Stomach smooth muscle (tissue), 2 donors: Measurements from ENCODE around the gene AACS.

Source experiments
- H3K27ac ChIP-seq: one replicate; pipeline ENCODE4 v1.7.0; 2013; ENCODE audit warnings: mild to moderate bottlenecking, low read length, inconsistent platforms
- H3K27me3 ChIP-seq, 2 donors: one replicate each; pipeline ENCODE4 v1.7.0; 2013; ENCODE audit warnings: low read length in 2 of 2; ENCODE audit not compliant: insufficient read depth in 2 of 2, control insufficient read depth in 1 of 2
- H3K36me3 ChIP-seq, 2 donors: one replicate each; pipeline ENCODE4 v1.7.0; 2013; ENCODE audit warnings: low read length in 2 of 2; ENCODE audit not compliant: control insufficient read depth in 2 of 2, insufficient read depth in 2 of 2
- H3K4me1 ChIP-seq: one replicate; pipeline ENCODE4 v1.7.0; 2013; ENCODE audit warnings: low read length; ENCODE audit not compliant: control insufficient read depth, insufficient read depth
- H3K4me3 ChIP-seq, 2 donors: one replicate each; pipeline ENCODE4 v1.7.0; 2013; ENCODE audit warnings: low read length in 2 of 2
- H3K9ac ChIP-seq, 2 donors: one replicate each; pipeline ENCODE4 v1.7.0; 2013; ENCODE audit warnings: low read length in 2 of 2, mild to moderate bottlenecking in 1 of 2
- H3K9me3 ChIP-seq, 2 donors: one replicate each; pipeline ENCODE4 v1.7.0; 2013; ENCODE audit warnings: low read length in 2 of 2; ENCODE audit not compliant: control insufficient read depth in 2 of 2
- donor health status: healthy.
- donor health status: Pancreatic carcinoma.

Gene AACS

GRCh38 chr12:125155366-125155765 is 90.1 kb downstream of the AACS start:
- Histone ChIP-seq H3K9ac (no peak overlapping the region), H3K4me3 (no peak overlapping the region), H3K36me3 (no peaks in the 10 kb centered on the region), H3K4me1 (no peaks in the 10 kb centered on the region), H3K9me3 (peaks cover 6 to 8% of the 10 kb centered on the region in 2 donors), H3K27ac (no peak overlapping the region), H3K27me3 (no peaks in the 10 kb centered on the region)

- Histone ChIP-seq H3K4me3 (no peak overlapping the region), H3K9ac (no peak overlapping the region), H3K27me3 (no peaks in the 10 kb centered on the region), H3K4me1 (no peaks in the 10 kb centered on the region), H3K9me3 (peaks cover 6 to 8% of the 10 kb centered on the region in 2 donors), H3K36me3 (no peaks in the 10 kb centered on the region), H3K27ac (no peak overlapping the region)
These were observed 91.9 kb downstream of the AACS start for GRCh38 chr12:125157177-125157576.

- Histone ChIP-seq H3K27ac (no peak overlapping the region), H3K27me3 (no peaks in the 10 kb centered on the region), H3K9ac (no peak overlapping the region), H3K4me1 (no peaks in the 10 kb centered on the region), H3K4me3 (no peak overlapping the region), H3K36me3 (no peaks in the 10 kb centered on the region), H3K9me3 (peaks cover 6 to 8% of the 10 kb centered on the region in 2 donors)
These were observed 94.5 kb downstream of the AACS start for GRCh38 chr12:125159702-125160101.

GRCh38 chr12:125160281-125160955 is 95.2 kb downstream of the AACS start:
- H3K27me3 ChIP-seq, result no peaks in the 10 kb centered on the region
- no peaks in the 10 kb centered on the region for H3K36me3 ChIP-seq
- no peaks in the 10 kb centered on the region for H3K4me1 ChIP-seq
- no peak overlapping the region for H3K27ac ChIP-seq
- H3K9ac ChIP-seq, result no peak overlapping the region
- H3K4me3 ChIP-seq, result no peak overlapping the region
- H3K9me3 ChIP-seq, result peaks cover 6 to 8% of the 10 kb centered on the region in 2 donors

- Histone ChIP-seq H3K36me3 (no peaks in the 10 kb centered on the region), H3K4me3 (no peak overlapping the region), H3K27ac (no peak overlapping the region), H3K9ac (no peak overlapping the region), H3K27me3 (no peaks in the 10 kb centered on the region), H3K9me3 (peaks cover 6 to 7% of the 10 kb centered on the region in 2 donors), H3K4me1 (no peaks in the 10 kb centered on the region)
These were observed 96.4 kb downstream of the AACS start for GRCh38 chr12:125161712-125162022.

- Histone ChIP-seq H3K27me3 (no peaks in the 10 kb centered on the region), H3K27ac (no peak overlapping the region), H3K36me3 (no peaks in the 10 kb centered on the region), H3K9ac (no peak overlapping the region), H3K4me1 (no peaks in the 10 kb centered on the region), H3K9me3 (peaks cover 0 to 2% of the 10 kb centered on the region in 2 donors), H3K4me3 (no peak overlapping the region)
These were observed 97.3 kb downstream of the AACS start for GRCh38 chr12:125162489-125163028.

- H3K27me3 ChIP-seq, result peaks cover 0 to 4% of the 10 kb centered on the region in 2 donors
- H3K27ac ChIP-seq, result no peak overlapping the region
- H3K9me3 ChIP-seq, result no peaks in the 10 kb centered on the region
- no peak overlapping the region for H3K9ac ChIP-seq
- no peaks in the 10 kb centered on the region for H3K4me1 ChIP-seq
- H3K36me3 ChIP-seq, result no peaks in the 10 kb centered on the region
- no peak overlapping the region for H3K4me3 ChIP-seq
These were observed 97.9 kb downstream of the AACS start for GRCh38 chr12:125163148-125163547.

GRCh38 chr12:125164541-125164940 is 99.3 kb downstream of the AACS start:
- H3K27me3 ChIP-seq, result peaks cover 0 to 4% of the 10 kb centered on the region in 2 donors
- no peak overlapping the region for H3K27ac ChIP-seq
- H3K4me1 ChIP-seq, result no peaks in the 10 kb centered on the region
- no peak overlapping the region for H3K9ac ChIP-seq
- no peak overlapping the region for H3K4me3 ChIP-seq
- H3K36me3 ChIP-seq, result no peaks in the 10 kb centered on the region
- H3K9me3 ChIP-seq, result peaks cover 0 to 4% of the 10 kb centered on the region in 2 donors

GRCh38 chr12:125166041-125166440 is 100.8 kb downstream of the AACS start:
- no peak overlapping the region for H3K9ac ChIP-seq

GRCh38 chr12:125167658-125168057 is 102.4 kb downstream of the AACS start:
- Histone ChIP-seq H3K27ac (no peak overlapping the region), H3K36me3 (no peaks in the 10 kb centered on the region), H3K4me1 (no peaks in the 10 kb centered on the region), H3K9me3 (peaks cover 0 to 4% of the 10 kb centered on the region in 2 donors), H3K9ac (no peak overlapping the region), H3K27me3 (peaks cover 0 to 4% of the 10 kb centered on the region in 2 donors), H3K4me3 (no peak overlapping the region)

More at GRCh38 chr12:125166041-125166440, 100.8 kb downstream of the AACS start:
- peaks cover 0 to 4% of the 10 kb centered on the region in 2 donors for H3K27me3 ChIP-seq
- no peak overlapping the region for H3K27ac ChIP-seq
- H3K4me1 ChIP-seq, result no peaks in the 10 kb centered on the region
- H3K9me3 ChIP-seq, result peaks cover 0 to 4% of the 10 kb centered on the region in 2 donors
- no peak overlapping the region for H3K4me3 ChIP-seq
- H3K36me3 ChIP-seq, result no peaks in the 10 kb centered on the region

- H3K27ac ChIP-seq, result no peak overlapping the region
- no peaks in the 10 kb centered on the region for H3K4me1 ChIP-seq
- H3K9ac ChIP-seq, result no peak overlapping the region
These were observed 104.2 kb downstream of the AACS start for GRCh38 chr12:125169451-125169850.

More at GRCh38 chr12:125169451-125169850, 104.2 kb downstream of the AACS start:
- H3K9me3 ChIP-seq, result peaks cover 0 to 4% of the 10 kb centered on the region in 2 donors
- no peak overlapping the region for H3K4me3 ChIP-seq
- no peaks in the 10 kb centered on the region for H3K36me3 ChIP-seq
- peaks cover 0 to 4% of the 10 kb centered on the region in 2 donors for H3K27me3 ChIP-seq
